ENCODE measurements around the gene VSIG10L2.

The VSIG10L2 gene

GRCh38 chr11:125923633-125924032 is 22.2 kb upstream of the VSIG10L2 start:
- no peak overlapping the region for H3K4me3 Mint-ChIP-seq
- no peaks in the 10 kb centered on the region for H3K4me1 Mint-ChIP-seq
- H3K27ac Mint-ChIP-seq = no peak overlapping the region
- no peaks in the 10 kb centered on the region for H3K9me3 Mint-ChIP-seq
- no peaks in the 10 kb centered on the region for H3K36me3 Mint-ChIP-seq
- peaks cover 7% of the 10 kb centered on the region for H3K27me3 Mint-ChIP-seq

DNA sequence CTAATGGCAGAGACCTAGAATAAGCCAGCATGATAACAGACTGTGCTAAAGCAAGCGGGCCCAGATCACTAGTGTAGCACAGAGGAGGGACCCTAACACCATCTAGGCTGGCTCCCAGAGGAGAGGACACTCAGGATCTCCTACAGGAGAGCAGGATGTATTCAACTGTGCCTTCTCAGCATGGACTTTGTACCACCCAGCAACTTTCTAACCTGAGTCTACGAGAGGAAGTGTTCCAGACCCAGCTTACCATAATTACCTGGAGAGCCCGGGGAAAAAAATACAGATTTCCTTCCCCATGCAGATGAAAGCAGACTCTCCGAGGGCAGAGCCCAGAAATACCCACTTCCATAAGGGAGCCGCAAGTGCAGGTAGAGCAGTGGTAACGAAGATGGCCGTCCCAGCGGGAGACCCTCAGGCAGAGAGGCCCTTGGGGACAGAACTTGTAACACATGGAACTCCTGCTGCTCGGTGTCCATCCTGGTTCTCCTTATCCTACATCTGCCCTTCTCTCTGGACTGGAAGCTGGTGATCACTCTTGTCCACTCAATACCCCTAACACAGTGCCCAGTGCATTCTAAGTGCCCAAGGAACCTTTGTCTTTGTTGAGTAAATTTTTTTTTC is 21.3 kb upstream of the VSIG10L2 start:
- Mint-ChIP-seq H3K27me3 (peaks cover 7% of the 10 kb centered on the region), H3K9me3 (no peaks in the 10 kb centered on the region), H3K4me1 (no peaks in the 10 kb centered on the region), H3K4me3 (no peak overlapping the region), H3K27ac (no peak overlapping the region), H3K36me3 (no peaks in the 10 kb centered on the region)

- Mint-ChIP-seq H3K27me3 (peaks cover 5% of the 10 kb centered on the region), H3K9me3 (no peaks in the 10 kb centered on the region), H3K36me3 (no peaks in the 10 kb centered on the region), H3K4me1 (no peaks in the 10 kb centered on the region), H3K27ac (no peak overlapping the region), H3K4me3 (no peak overlapping the region)
These were observed 20.6 kb upstream of the VSIG10L2 start for GRCh38 chr11:125925247-125925740.

- no peaks in the 10 kb centered on the region for H3K9me3 Mint-ChIP-seq
- H3K4me1 Mint-ChIP-seq = no peaks in the 10 kb centered on the region
- H3K36me3 Mint-ChIP-seq = no peaks in the 10 kb centered on the region
- peaks cover 5% of the 10 kb centered on the region for H3K27me3 Mint-ChIP-seq
- H3K4me3 Mint-ChIP-seq = no peak overlapping the region
- H3K27ac Mint-ChIP-seq = no peak overlapping the region
These were observed 20.0 kb upstream of the VSIG10L2 start for GRCh38 chr11:125925804-125926203.

- no peak overlapping the region for H3K4me3 Mint-ChIP-seq
- no peaks in the 10 kb centered on the region for H3K4me1 Mint-ChIP-seq
- H3K9me3 Mint-ChIP-seq = no peaks in the 10 kb centered on the region
- H3K27me3 Mint-ChIP-seq = peaks cover 5% of the 10 kb centered on the region
- no peaks in the 10 kb centered on the region for H3K36me3 Mint-ChIP-seq
- peak overlapping the region; percentile 17 for H3K27ac Mint-ChIP-seq
These were observed 19.2 kb upstream of the VSIG10L2 start for GRCh38 chr11:125926682-125927081.

DNA sequence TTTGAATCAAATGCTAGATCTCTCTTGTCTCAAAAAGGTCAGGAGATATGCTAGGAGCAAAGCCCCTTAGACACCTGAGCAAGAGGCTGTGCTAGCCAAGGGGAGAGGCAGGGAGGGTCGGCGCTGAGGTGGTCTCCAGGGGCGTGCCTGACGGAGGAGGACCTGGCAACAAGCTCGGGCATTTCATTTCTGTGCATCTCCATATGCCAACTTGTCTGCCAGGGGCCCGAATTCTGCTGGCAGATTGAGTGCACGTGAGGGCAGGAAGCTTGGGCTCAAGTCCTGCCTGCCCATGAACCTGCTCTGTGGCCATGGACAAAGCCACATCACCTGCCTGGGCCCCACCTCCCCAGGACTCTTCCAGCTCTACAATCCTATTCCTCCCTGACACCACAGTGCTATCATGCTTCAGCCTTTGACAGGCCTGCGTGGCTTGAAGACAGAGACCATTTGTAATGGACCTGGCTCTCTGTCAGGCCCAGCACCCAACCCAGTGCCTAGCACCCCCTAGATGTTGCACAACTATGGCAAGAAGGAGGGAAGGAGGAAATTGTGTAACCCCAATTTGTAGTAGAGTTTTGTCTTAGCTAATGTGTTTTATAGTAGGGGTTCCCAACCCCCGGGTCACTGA is 16.3 kb upstream of the VSIG10L2 start:
- peaks cover 5% of the 10 kb centered on the region for H3K27me3 Mint-ChIP-seq
- no peak overlapping the region for H3K27ac Mint-ChIP-seq
- H3K36me3 Mint-ChIP-seq = no peaks in the 10 kb centered on the region
- H3K9me3 Mint-ChIP-seq = no peaks in the 10 kb centered on the region
- no peak overlapping the region for H3K4me3 Mint-ChIP-seq
- H3K4me1 Mint-ChIP-seq = no peaks in the 10 kb centered on the region

DNA sequence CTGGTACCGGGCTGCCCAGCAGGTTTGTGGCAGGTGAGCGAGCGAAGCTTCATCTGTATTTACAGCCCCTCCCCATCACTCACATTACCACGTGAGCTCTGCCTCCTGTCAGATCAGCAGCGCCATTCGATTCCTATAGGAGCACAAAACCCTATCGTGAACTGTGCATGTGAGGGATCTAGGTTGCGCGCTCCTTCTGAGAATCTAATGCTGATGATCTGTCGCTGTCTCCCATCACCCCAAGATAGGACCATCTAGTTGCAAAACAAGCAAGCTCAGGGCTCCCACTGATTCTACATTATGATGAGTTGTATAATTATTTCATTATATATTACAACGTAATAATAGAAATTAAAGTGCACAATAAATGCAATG is 15.8 kb upstream of the VSIG10L2 start:
- Mint-ChIP-seq H3K9me3 (no peaks in the 10 kb centered on the region), H3K27ac (no peak overlapping the region), H3K4me3 (no peak overlapping the region), H3K36me3 (no peaks in the 10 kb centered on the region), H3K27me3 (peaks cover 5% of the 10 kb centered on the region), H3K4me1 (no peaks in the 10 kb centered on the region)

- H3K27me3 Mint-ChIP-seq = peaks cover 5% of the 10 kb centered on the region
These were observed 14.7 kb upstream of the VSIG10L2 start for GRCh38 chr11:125931116-125931515.

GRCh38 chr11:125931668-125932067 is 14.2 kb upstream of the VSIG10L2 start:
- peaks cover 5% of the 10 kb centered on the region for H3K27me3 Mint-ChIP-seq
- H3K27ac Mint-ChIP-seq = no peak overlapping the region
- H3K4me1 Mint-ChIP-seq = no peaks in the 10 kb centered on the region
- no peak overlapping the region for H3K4me3 Mint-ChIP-seq
- H3K9me3 Mint-ChIP-seq = no peaks in the 10 kb centered on the region
- H3K36me3 Mint-ChIP-seq = no peaks in the 10 kb centered on the region

More at GRCh38 chr11:125931116-125931515, 14.7 kb upstream of the VSIG10L2 start:
- Mint-ChIP-seq H3K4me1 (no peaks in the 10 kb centered on the region), H3K9me3 (no peaks in the 10 kb centered on the region), H3K27ac (no peak overlapping the region), H3K36me3 (no peaks in the 10 kb centered on the region), H3K4me3 (no peak overlapping the region)

DNA sequence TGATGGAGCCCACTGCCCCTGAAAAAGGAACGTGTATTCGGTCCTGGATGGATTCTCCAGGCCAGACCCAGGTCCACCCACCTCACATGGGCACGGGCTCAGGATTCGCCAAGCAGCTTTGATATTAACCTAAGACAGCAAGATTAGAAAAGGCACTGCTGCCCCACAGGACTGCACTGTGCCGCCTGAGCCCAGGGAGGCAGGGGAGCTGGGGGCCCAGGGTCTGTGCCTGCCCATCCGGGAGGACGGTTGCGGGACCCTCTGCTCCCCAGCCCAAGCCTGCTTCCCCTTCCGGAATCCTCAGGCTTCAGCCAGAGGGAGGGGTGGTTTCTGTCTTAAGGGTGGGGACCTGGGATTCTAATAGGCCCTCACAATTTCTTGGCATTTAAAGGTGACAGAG is 13.5 kb upstream of the VSIG10L2 start:
- no peaks in the 10 kb centered on the region for H3K36me3 Mint-ChIP-seq
- peaks cover 3% of the 10 kb centered on the region for H3K27me3 Mint-ChIP-seq
- H3K27ac Mint-ChIP-seq = no peak overlapping the region
- H3K9me3 Mint-ChIP-seq = no peaks in the 10 kb centered on the region
- no peak overlapping the region for H3K4me3 Mint-ChIP-seq
- H3K4me1 Mint-ChIP-seq = no peaks in the 10 kb centered on the region

- Mint-ChIP-seq H3K27ac (no peak overlapping the region), H3K27me3 (peaks cover 3% of the 10 kb centered on the region), H3K9me3 (no peaks in the 10 kb centered on the region), H3K4me3 (no peak overlapping the region), H3K4me1 (peaks cover 2% of the 10 kb centered on the region), H3K36me3 (no peaks in the 10 kb centered on the region)
These were observed 12.6 kb upstream of the VSIG10L2 start for GRCh38 chr11:125933030-125933813.

- Mint-ChIP-seq H3K4me1 (peaks cover 9% of the 10 kb centered on the region), H3K27ac (no peak overlapping the region), H3K9me3 (no peaks in the 10 kb centered on the region), H3K4me3 (no peak overlapping the region), H3K36me3 (no peaks in the 10 kb centered on the region), H3K27me3 (no peaks in the 10 kb centered on the region)
These were observed 11.4 kb upstream of the VSIG10L2 start for GRCh38 chr11:125934473-125934872.

DNA sequence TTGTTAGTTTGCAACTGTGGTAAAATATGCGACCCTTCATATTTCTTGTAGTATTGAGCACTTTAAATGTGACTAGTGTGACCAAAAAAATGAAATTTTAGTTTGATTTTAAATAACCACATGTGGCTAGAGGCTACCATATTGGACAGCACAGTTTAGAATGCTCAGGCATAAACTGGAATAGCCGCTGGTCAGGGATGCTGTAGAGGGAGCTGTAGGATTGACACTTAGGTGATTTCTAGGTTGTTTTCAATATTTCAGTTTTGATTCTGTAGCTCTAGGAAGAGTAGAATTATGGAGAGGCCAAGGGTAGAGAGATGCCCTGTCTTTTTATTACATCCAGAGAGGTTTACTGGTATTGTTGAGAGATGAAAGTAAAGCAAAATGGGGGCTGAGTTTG is 10.8 kb upstream of the VSIG10L2 start:
- no peaks in the 10 kb centered on the region for H3K9me3 Mint-ChIP-seq
- H3K27me3 Mint-ChIP-seq = no peaks in the 10 kb centered on the region
- H3K4me3 Mint-ChIP-seq = no peak overlapping the region
- H3K4me1 Mint-ChIP-seq = peaks cover 9% of the 10 kb centered on the region
- H3K36me3 Mint-ChIP-seq = no peaks in the 10 kb centered on the region
- no peak overlapping the region for H3K27ac Mint-ChIP-seq

- Mint-ChIP-seq H3K4me3 (no peak overlapping the region), H3K4me1 (peaks cover 9% of the 10 kb centered on the region), H3K27ac (no peak overlapping the region), H3K36me3 (no peaks in the 10 kb centered on the region), H3K9me3 (no peaks in the 10 kb centered on the region), H3K27me3 (no peaks in the 10 kb centered on the region)
These were observed 10.1 kb upstream of the VSIG10L2 start for GRCh38 chr11:125935618-125936199.

DNA sequence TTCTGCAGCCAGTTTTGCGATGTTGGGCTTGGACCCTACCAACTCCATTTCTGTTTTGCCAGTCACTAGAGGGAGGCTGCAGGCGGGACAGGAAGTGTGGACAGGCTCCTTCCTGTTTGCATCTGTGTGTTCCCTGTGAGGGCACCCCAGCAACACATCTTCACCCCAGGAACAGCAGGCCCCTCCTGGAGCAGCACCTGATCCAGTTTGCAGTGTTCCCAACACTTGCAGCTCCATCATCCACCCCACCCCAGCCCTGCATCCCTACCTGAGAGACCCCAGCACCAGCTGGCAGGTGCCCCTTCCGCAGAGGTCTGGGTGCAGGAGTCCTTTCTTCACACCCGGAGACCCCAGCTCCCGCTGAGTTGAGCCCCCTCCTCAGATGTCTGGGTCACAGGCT is 7.4 kb upstream of the VSIG10L2 start:
- H3K27ac Mint-ChIP-seq = no peak overlapping the region
- no peak overlapping the region for H3K4me3 Mint-ChIP-seq
- H3K36me3 Mint-ChIP-seq = no peaks in the 10 kb centered on the region
- no peaks in the 10 kb centered on the region for H3K9me3 Mint-ChIP-seq
- H3K4me1 Mint-ChIP-seq = peaks cover 17% of the 10 kb centered on the region
- no peaks in the 10 kb centered on the region for H3K27me3 Mint-ChIP-seq

DNA sequence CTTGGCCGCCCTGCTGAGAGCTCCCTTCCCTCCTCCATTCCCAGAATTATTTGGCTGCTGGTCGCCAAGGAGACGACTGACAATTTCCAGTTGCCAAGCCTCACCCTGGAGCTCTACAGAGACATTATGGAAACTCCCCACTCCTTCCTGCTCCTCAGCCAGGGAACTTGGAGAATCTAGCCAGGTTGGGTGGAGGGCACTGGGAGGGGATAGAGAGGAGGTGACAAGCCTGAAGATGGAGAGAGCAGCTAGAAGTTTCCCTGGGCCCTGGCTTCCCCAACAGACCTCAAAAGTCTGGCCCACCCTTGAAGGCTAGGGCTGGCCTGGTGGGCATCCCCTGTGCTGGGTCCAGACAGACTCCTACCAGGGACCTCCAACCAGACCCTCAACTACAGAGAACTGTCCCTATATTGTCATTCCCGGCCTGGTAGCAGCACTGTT is 6.7 kb upstream of the VSIG10L2 start:
- Mint-ChIP-seq H3K4me3 (no peak overlapping the region), H3K27me3 (no peaks in the 10 kb centered on the region), H3K27ac (no peak overlapping the region), H3K36me3 (no peaks in the 10 kb centered on the region), H3K4me1 (peaks cover 17% of the 10 kb centered on the region), H3K9me3 (no peaks in the 10 kb centered on the region)
